K562 (cell line): ENCODE data around the gene MRPL4. TPM values are rescaled to one million over a fixed set of nuclear protein-coding genes. Genes with fewer than 3 reads are reported as not detected.
A peak's percentile ranks its signal among the peaks of the same experiment; 100 is the strongest.

Experiments
- CBFB ChIP-seq: sonication (generic); formaldehyde crosslinking; IDR thresholded peaks from 2 replicates; pipeline ENCODE4 v1.4.0; 2020; ENCODE audit warnings: mild to moderate bottlenecking, missing genetic modification reagents
- FOXA3 ChIP-seq, 2 experiments: fragments of 450-650 bp in 1 of 2; sonication (generic) in 1 of 2; formaldehyde crosslinking; IDR thresholded peaks in 1 of 2; conservative IDR thresholded peaks in 1 of 2; 2 replicates each; pipeline versions ENCODE4 v1.4.0 to v1.8.0; 2020 to 2022; ENCODE audit warnings: mild to moderate bottlenecking in 2 of 2, missing genetic modification reagents in 1 of 2
- HMG20B ChIP-seq: fragments of 250-450 bp; sonication (Bioruptor Pico); IDR thresholded peaks from 2 replicates; pipeline ENCODE4 v1.5.0; 2021; ENCODE audit warnings: mild to moderate bottlenecking
- XRCC3 ChIP-seq: fragments of 450-650 bp; IDR thresholded peaks from 2 replicates; pipeline ENCODE4 v1.6.1; 2017; ENCODE audit warnings: mild to moderate bottlenecking, moderate library complexity
- polyA plus RNA-seq, 8 experiments: library from polyadenylated mRNA; depleted of rRNA in 4 of 8; stranded (reverse) in 5 of 8; unstranded in 3 of 8; fragments of >200 nt; fragmentation: Nextera tagmentation in 2 of 8; fragmentation: Illumina TruSeq in 1 of 8; extraction: Ambion mirVana in 2 of 8; extraction: Trizol in 1 of 8; gene quantifications; 2 replicates each; pipeline versions ENCODE4 v1.2.1 to v1.2.3, GENCODE V29; 2011 to 2014; ENCODE audit warnings: inconsistent platforms in 1 of 8, missing spikeins in 1 of 8
- total RNA-seq, 7 experiments: library from RNA; depleted of rRNA in 6 of 7; stranded (reverse); fragments of >200 nt in 6 of 7; fragmentation: Illumina TruSeq in 2 of 7; extraction: Trizol in 2 of 7; gene quantifications; 2 replicates each; pipeline versions ENCODE4 v1.2.1 to v1.2.3, GENCODE V29; 2011 to 2021; ENCODE audit warnings: low replicate concordance in 1 of 7
- TF ChIP-seq, protein P1 (sequence below): fragments of 450-650 bp; IDR thresholded peaks from 2 replicates; pipeline ENCODE4 v1.6.1; 2017; ENCODE audit warnings: mild to moderate bottlenecking, moderate library complexity
- TF ChIP-seq, protein P2 (sequence below): fragments of 450-650 bp; IDR thresholded peaks from 2 replicates; pipeline ENCODE4 v1.6.1; 2018; ENCODE audit not compliant: partially characterized antibody

The MRPL4 gene
- total and polyA plus RNA-seq, 9 of the 15 experiments (the other 6 are each of a cell fraction or from before 2014, with no cell fraction given), result 1.4 to 239 (median 64.9) TPM

GRCh38 chr19:10283301-10284064, 31.5 kb downstream of the MRPL4 start (continued):
- TF ChIP-seq, protein P1, sequence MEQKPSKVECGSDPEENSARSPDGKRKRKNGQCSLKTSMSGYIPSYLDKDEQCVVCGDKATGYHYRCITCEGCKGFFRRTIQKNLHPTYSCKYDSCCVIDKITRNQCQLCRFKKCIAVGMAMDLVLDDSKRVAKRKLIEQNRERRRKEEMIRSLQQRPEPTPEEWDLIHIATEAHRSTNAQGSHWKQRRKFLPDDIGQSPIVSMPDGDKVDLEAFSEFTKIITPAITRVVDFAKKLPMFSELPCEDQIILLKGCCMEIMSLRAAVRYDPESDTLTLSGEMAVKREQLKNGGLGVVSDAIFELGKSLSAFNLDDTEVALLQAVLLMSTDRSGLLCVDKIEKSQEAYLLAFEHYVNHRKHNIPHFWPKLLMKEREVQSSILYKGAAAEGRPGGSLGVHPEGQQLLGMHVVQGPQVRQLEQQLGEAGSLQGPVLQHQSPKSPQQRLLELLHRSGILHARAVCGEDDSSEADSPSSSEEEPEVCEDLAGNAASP, result no peak
- TF ChIP-seq, protein P2, sequence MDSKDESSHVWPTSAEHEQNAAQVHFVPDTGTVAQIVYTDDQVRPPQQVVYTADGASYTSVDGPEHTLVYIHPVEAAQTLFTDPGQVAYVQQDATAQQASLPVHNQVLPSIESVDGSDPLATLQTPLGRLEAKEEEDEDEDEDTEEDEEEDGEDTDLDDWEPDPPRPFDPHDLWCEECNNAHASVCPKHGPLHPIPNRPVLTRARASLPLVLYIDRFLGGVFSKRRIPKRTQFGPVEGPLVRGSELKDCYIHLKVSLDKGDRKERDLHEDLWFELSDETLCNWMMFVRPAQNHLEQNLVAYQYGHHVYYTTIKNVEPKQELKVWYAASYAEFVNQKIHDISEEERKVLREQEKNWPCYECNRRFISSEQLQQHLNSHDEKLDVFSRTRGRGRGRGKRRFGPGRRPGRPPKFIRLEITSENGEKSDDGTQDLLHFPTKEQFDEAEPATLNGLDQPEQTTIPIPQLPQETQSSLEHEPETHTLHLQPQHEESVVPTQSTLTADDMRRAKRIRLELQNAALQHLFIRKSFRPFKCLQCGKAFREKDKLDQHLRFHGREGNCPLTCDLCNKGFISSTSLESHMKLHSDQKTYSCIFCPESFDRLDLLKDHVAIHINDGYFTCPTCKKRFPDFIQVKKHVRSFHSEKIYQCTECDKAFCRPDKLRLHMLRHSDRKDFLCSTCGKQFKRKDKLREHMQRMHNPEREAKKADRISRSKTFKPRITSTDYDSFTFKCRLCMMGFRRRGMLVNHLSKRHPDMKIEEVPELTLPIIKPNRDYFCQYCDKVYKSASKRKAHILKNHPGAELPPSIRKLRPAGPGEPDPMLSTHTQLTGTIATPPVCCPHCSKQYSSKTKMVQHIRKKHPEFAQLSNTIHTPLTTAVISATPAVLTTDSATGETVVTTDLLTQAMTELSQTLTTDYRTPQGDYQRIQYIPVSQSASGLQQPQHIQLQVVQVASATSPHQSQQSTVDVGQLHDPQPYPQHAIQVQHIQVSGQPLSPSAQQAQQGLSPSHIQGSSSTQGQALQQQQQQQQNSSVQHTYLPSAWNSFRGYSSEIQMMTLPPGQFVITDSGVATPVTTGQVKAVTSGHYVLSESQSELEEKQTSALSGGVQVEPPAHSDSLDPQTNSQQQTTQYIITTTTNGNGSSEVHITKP, result no peak
- TF ChIP-seq CBFB (CRISPR knock-in tag), result 0 out of 2 replicates have a peak, but pooled peaks have one; percentile 28
- no peak for TF ChIP-seq FOXA3 (CRISPR knock-in tag; conservative IDR thresholded peaks at IDR 0.05 in 1 of 2, IDR thresholded peaks at IDR 0.05 in 1 of 2)
- TF ChIP-seq XRCC3, result no peak
- TF ChIP-seq HMG20B (CRISPR knock-in tag), result no peak
